Measurements from ENCODE around the gene BRWD1. TPM values are rescaled to one million over a fixed set of nuclear protein-coding genes. Genes with fewer than 3 reads are reported as not detected.

Gene BRWD1
- total RNA-seq, 1 donor = 54.0 TPM

- DNase-seq (ENCODE audit: low read depth) = no peak
- no peak overlapping the region for H3K4me3 ChIP-seq (ENCODE audit: low read depth, low read length)
Observed at GRCh38 chr21:39332175-39332574, 18.7 kb upstream of the BRWD1 start.

GRCh38 chr21:39330001-39330400 lies 16.6 kb upstream of the BRWD1 start:
- DNase-seq (ENCODE audit: low read depth) = no peak
- H3K4me3 ChIP-seq (ENCODE audit: low read depth, low read length) = no peak overlapping the region
- TF ChIP-seq CTCF (IDR thresholded peaks at IDR 0.05; ENCODE audit: insufficient read depth, low read length) = no peak

More at GRCh38 chr21:39332175-39332574, 18.7 kb upstream of the BRWD1 start:
- no peak for TF ChIP-seq CTCF (IDR thresholded peaks at IDR 0.05; ENCODE audit: insufficient read depth, low read length)

- no peak for DNase-seq (ENCODE audit: low read depth)
- no peak for TF ChIP-seq CTCF (IDR thresholded peaks at IDR 0.05; ENCODE audit: insufficient read depth, low read length)
- no peak overlapping the region for H3K4me3 ChIP-seq (ENCODE audit: low read depth, low read length)
Observed at GRCh38 chr21:39327727-39328126, 14.3 kb upstream of the BRWD1 start.

GRCh38 chr21:39326607-39327307 lies 13.3 kb upstream of the BRWD1 start:
- H3K4me3 ChIP-seq (ENCODE audit: low read depth, low read length) = no peak overlapping the region
- DNase-seq (ENCODE audit: low read depth) = no peak
- TF ChIP-seq CTCF (IDR thresholded peaks at IDR 0.05; ENCODE audit: insufficient read depth, low read length) = no peak

- DNase-seq (ENCODE audit: low read depth) = no peak
- H3K4me3 ChIP-seq (ENCODE audit: low read depth, low read length) = no peak overlapping the region
- TF ChIP-seq CTCF (IDR thresholded peaks at IDR 0.05; ENCODE audit: insufficient read depth, low read length) = no peak
Observed at GRCh38 chr21:39325458-39325857, 12.0 kb upstream of the BRWD1 start.

- TF ChIP-seq CTCF (IDR thresholded peaks at IDR 0.05; ENCODE audit: insufficient read depth, low read length) = no peak
- no peak for DNase-seq (ENCODE audit: low read depth)
- no peak overlapping the region for H3K4me3 ChIP-seq (ENCODE audit: low read depth, low read length)
Observed at GRCh38 chr21:39321424-39321823, 8.0 kb upstream of the BRWD1 start.

All from fibroblast of the aortic adventitia (primary cell).